GM23338 (cell line): ENCODE measurements around the gene ADAMTS18.

Experiments
- CREB1 ChIP-seq: fragments of 250-450 bp; sonication (Bioruptor Pico); IDR thresholded peaks from 2 replicates; pipeline ENCODE4 v1.5.0; 2020; ENCODE audit warnings: low read depth, mild to moderate bottlenecking, moderate library complexity
- EZH2 ChIP-seq: fragments of 200-600 bp; sonication (generic); IDR thresholded peaks from one replicate; pipeline ENCODE4 v1.8.0; 2017; ENCODE audit warnings: antibody characterized with exemption, mild to moderate bottlenecking, low read depth; ENCODE audit not compliant: unreplicated experiment
- JUNB ChIP-seq: IDR thresholded peaks from one replicate; pipeline ENCODE4 v1.6.1; 2016; ENCODE audit warnings: antibody characterized with exemption; ENCODE audit not compliant: unreplicated experiment
- NANOG ChIP-seq: IDR thresholded peaks from 2 replicates; pipeline ENCODE4 v1.6.1; 2016; ENCODE audit warnings: antibody characterized with exemption, borderline replicate concordance
- POLR2AphosphoS5 ChIP-seq: IDR thresholded peaks from 2 replicates; pipeline ENCODE4 v1.6.1; 2016; ENCODE audit warnings: antibody characterized with exemption, low read depth
- ZNF331 ChIP-seq: fragments of 250-450 bp; sonication (Bioruptor Pico); IDR thresholded peaks from 2 replicates; pipeline ENCODE4 v1.5.0; 2020; ENCODE audit warnings: low read depth, mild to moderate bottlenecking, moderate library complexity
- TF ChIP-seq, protein P1 (sequence below), 2 experiments: fragments of 200-600 bp in 1 of 2; sonication (generic) in 1 of 2; conservative IDR thresholded peaks; 2 replicates each; pipeline versions ENCODE4 v1.5.1 to v1.6.1; 2016 to 2017; ENCODE audit warnings: antibody characterized with exemption in 2 of 2, low read depth in 2 of 2, mild to moderate bottlenecking in 2 of 2, moderate library complexity in 1 of 2
- TF ChIP-seq, protein P2 (sequence below): IDR thresholded peaks from one replicate; pipeline ENCODE4 v1.6.1; 2018; ENCODE audit warnings: antibody characterized with exemption; ENCODE audit not compliant: unreplicated experiment

DNA sequence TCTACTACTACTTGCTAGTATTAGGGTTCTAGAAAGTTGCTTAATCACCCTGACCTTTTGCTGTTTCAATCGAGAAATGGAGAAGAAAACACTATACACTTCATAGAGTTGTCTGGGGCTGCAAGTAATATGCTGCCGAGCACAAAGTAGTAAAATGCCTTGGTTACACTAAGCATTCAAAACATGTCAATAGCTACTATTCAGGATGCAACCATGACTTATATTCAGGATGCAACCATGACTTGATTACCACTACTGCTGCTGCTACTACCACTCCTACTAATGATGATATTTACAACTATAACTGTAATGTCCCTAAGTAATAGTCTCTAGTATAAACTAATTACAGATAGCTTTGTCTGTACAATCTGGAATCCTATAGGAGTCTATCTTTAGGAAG lies 35.3 kb downstream of the ADAMTS18 start:
- TF ChIP-seq, protein P1, sequence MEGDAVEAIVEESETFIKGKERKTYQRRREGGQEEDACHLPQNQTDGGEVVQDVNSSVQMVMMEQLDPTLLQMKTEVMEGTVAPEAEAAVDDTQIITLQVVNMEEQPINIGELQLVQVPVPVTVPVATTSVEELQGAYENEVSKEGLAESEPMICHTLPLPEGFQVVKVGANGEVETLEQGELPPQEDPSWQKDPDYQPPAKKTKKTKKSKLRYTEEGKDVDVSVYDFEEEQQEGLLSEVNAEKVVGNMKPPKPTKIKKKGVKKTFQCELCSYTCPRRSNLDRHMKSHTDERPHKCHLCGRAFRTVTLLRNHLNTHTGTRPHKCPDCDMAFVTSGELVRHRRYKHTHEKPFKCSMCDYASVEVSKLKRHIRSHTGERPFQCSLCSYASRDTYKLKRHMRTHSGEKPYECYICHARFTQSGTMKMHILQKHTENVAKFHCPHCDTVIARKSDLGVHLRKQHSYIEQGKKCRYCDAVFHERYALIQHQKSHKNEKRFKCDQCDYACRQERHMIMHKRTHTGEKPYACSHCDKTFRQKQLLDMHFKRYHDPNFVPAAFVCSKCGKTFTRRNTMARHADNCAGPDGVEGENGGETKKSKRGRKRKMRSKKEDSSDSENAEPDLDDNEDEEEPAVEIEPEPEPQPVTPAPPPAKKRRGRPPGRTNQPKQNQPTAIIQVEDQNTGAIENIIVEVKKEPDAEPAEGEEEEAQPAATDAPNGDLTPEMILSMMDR (conservative IDR thresholded peaks at IDR 0.05; ENCODE audit: low read depth in 2 of 2), result no peak
- TF ChIP-seq EZH2 (no peak), POLR2AphosphoS5 (no peak), CREB1 (CRISPR knock-in tag) (no peak), NANOG (no peak), ZNF331 (no peak), JUNB (no peak)
- TF ChIP-seq, protein P2, sequence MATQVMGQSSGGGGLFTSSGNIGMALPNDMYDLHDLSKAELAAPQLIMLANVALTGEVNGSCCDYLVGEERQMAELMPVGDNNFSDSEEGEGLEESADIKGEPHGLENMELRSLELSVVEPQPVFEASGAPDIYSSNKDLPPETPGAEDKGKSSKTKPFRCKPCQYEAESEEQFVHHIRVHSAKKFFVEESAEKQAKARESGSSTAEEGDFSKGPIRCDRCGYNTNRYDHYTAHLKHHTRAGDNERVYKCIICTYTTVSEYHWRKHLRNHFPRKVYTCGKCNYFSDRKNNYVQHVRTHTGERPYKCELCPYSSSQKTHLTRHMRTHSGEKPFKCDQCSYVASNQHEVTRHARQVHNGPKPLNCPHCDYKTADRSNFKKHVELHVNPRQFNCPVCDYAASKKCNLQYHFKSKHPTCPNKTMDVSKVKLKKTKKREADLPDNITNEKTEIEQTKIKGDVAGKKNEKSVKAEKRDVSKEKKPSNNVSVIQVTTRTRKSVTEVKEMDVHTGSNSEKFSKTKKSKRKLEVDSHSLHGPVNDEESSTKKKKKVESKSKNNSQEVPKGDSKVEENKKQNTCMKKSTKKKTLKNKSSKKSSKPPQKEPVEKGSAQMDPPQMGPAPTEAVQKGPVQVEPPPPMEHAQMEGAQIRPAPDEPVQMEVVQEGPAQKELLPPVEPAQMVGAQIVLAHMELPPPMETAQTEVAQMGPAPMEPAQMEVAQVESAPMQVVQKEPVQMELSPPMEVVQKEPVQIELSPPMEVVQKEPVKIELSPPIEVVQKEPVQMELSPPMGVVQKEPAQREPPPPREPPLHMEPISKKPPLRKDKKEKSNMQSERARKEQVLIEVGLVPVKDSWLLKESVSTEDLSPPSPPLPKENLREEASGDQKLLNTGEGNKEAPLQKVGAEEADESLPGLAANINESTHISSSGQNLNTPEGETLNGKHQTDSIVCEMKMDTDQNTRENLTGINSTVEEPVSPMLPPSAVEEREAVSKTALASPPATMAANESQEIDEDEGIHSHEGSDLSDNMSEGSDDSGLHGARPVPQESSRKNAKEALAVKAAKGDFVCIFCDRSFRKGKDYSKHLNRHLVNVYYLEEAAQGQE, result no peak
